GM18505 (cell line): ENCODE data around the gene ACVR2B.
A peak's percentile ranks its signal among the peaks of the same experiment; 100 is the strongest.

Experiments
- ATAC-seq: cut with Tn5 transposase; IDR thresholded peaks from one replicate; pipeline ENCODE4 v1.9.1; 2021; ENCODE audit not compliant: unreplicated experiment
- POLR2A ChIP-seq: IDR thresholded peaks from 4 replicates; pipeline ENCODE4 v1.6.1; 2011; ENCODE audit warnings: borderline replicate concordance; ENCODE audit not compliant: insufficient read depth, insufficient read length; ENCODE audit errors: extremely low read depth

The ACVR2B gene

DNA sequence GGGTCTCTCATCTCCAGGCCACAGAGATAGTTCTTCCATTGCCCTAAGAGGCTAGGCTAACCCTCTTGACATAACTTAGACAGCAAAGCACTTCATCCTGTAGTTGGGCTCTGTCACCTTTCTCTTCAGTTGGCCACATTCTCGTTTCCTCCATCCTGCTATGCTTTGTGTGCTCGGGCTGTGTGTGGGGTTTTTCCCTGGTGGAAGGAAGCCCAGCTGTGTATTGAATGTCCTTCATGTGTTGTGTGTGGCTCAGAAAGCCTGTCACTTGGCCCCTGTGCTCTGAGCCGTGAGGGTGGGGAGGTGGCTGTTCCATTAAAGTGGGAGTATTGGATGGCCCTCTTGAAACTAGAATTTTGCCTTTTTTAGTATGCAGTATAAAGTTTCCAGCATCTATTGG, 33.6 kb downstream of the ACVR2B start:
- no peak for TF ChIP-seq POLR2A
- peak; percentile 95 for ATAC-seq

DNA sequence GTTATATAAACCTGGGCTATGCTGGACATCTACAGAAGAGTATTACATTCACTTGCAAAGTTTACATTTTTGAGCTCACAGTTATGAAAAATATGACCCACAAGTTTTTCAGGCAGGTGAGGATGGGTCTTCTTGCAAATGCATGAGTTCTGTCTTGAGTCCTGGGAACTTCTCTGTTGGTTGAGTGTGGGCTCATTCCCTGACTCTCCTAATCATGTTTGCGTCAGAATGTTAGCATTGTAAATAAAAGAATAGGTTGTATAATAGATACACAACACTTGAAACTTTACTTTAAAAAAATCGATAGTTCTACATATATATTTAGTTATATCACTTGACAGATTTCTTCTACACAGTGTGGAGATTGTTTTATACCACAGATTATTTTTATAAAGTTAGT, 35.3 kb downstream of the ACVR2B start:
- no peak for TF ChIP-seq POLR2A
- no peak for ATAC-seq

DNA sequence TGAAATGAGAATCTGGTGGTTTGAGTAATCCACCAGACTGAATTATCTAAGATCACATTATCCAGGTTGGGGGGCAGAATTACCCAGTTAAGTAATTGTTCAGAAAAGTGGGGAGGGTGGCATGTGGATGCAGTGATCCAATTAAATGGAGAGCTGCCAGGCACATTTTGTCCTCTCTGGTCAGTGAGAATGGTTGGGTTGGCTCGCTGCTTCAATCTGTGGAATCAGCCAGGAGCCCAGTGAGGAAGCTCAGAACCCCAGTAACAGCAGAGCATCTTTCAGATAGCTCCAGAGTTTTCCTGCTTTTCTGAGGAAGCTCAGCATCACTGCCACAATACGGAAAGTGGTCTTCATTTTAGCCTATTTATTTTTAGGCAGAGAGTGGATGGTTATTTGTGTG, 36.1 kb downstream of the ACVR2B start:
- TF ChIP-seq POLR2A: no peak
- ATAC-seq: no peak

DNA sequence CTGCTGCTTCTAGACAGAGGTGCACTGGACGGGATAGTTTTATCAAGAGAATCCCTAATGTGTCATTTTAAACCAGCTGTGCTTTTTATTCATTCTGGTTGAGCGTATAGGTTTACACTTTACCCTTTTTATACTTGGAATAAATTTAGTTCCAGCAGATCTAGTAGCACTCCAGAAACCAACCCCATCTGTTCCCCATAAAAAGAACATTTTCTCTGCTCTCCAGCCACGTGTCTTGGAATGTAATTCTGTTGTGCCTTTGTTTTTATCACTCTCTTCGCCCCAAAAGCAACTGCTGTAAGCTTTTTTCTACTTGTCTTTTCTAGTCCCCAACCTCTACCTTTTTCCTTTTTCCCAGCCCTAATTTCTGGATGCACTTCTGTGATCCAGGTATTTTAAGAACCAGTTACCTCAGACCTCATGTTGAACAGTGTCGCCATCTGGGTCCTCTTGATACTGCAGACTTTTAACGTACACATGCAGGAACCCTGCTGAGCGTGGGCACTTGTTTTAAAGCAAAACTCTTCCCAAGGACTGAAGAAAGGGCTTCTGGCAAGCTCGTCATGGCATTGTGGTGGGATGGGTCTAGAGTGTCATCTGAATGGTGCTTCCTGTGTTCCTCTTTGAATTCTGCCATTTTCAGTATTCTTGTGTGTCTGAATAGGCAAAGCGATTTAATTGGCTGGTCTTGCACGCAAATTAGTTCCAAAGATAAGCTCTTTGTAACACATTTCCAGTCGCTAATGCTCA, 36.8 kb downstream of the ACVR2B start:
- ATAC-seq: no peak
- TF ChIP-seq POLR2A: no peak

DNA sequence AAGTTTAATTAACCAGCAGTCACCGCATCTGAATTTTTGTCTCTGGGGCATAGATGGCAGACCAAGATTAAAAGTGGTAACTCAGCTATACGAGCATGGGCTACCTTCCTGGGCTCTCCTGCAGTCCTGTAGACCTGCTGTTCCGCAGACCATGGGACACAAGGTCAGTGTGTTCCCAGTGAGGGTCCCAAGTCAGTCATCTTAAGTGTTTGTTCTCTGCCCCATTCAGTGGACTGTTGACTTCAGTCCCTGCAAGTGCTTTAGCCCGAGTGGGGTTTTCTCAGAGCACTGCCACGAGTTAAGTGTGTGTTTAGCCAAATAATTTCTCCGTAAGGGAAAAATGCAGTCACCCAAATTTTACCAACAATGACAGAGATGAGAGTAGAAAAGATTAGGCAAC, 37.5 kb downstream of the ACVR2B start:
- no peak for ATAC-seq

DNA sequence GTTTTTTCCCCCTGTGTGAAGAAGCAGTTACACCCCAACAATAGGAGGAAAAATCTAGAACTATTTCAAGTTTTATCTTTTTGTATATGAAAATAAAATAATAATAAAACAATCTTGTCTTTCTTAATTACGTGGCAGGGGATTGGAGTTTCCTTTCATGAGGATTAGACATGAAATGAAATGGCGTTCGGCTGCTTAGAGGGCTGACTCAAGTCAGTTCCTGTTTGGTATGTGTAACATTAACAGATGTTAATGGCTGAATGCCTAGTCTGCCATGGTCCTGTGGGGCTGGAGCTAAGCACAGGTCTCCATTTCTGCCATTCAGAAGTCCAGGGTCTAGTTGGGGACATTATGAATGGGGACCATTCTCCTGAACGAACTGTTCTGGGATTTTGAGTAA, 39.3 kb downstream of the ACVR2B start:
- no peak for TF ChIP-seq POLR2A
- no peak for ATAC-seq

More for the DNA sequence above, 37.5 kb downstream of the ACVR2B start:
- TF ChIP-seq POLR2A: no peak

DNA sequence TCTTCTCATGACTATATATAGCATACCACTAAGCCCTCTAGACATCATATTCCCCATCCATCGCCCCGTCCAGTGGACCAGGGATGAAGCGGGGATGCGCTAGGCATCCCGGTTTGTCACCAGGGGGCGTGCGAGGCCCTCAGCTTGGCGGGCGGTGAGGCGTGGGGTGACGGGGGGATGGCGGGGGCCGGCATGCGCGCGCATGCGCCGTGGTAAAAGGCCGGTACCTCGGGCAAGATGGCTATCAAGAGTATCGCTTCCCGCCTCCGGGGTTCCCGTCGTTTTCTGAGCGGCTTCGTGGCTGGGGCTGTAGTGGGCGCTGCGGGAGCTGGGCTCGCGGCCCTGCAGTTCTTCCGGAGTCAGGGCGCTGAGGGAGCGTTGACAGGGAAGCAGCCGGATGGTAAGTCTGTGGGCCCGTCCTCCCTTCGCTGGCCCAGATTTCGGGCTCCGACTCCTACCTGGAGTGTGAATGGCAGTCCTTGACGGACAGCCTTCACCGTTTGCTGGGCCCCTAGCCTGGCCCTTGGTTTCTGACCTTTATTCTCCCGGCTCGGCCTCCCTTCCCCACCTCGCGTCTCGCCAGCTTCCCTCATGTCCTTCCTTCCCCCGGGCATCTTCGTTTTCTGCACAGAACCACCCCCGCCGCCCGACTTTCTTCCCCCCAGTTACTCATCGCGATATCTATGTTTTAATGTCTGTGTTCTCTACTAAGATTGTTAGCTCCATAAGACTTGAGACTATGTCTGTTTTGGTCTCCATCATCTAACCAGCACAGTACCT, 42.6 kb downstream of the ACVR2B start, which contains the start of gene EXOG:
TSS of gene EXOG (plus strand) at position 210 of the 780 bp plus-strand sequence. CDS start at position 238, 28 bp downstream.
- TF ChIP-seq POLR2A: peak; percentile 85
- peak; percentile 94 for ATAC-seq

DNA sequence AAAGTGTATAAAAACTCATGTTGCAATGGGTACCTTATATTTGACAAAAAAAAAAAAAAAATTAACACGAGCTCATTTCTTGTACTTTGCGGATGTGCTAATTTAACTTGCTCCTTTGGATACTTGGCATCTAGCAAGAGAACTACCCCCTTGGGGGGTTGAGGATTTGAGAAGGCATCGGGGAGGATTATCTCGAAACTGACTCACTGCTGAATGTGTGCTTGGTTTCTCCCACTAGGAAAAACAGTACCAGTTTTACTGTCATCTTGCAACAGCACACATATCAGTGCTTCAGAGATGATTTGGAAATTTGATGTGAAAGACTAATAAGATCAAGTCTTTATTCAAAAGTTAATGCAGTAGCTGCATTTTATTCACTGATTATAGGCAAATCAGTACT, 43.3 kb downstream of the ACVR2B start:
- TF ChIP-seq POLR2A: no peak
- ATAC-seq: no peak

DNA sequence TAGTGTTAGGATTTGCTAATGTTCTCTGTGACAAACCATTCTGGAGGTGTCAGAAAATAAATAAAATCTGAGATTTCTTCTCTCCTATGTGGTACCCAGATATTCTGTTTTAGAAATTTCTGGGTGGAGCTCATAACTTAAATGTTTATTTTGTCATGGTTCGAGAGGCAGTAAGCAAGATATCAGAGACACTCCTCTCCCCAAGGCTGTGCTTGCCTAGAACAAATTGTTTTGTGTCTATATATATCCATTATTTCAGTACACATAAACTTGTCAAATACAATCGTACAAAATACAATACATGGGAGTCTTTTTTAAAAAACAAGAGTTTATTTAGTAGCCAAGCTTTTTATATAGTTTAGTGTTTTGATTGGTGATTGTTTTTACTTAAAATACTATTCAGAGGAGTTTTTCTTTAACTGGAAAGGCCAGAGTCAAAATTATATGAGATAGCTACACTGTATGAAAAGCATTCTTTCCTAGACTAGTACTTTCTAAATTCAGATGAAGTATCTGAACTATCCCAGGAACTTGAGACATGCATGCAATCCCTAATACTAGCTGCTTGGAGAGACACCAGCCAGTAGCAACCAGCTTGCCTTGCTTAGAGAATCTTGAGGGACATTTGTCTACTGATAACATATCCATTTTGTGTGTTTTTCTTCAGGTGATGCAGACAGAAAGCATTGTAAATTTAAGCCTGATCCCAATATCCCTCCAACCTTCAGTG, 47.2 kb downstream of the ACVR2B start:
- TF ChIP-seq POLR2A: no peak
- ATAC-seq: no peak

DNA sequence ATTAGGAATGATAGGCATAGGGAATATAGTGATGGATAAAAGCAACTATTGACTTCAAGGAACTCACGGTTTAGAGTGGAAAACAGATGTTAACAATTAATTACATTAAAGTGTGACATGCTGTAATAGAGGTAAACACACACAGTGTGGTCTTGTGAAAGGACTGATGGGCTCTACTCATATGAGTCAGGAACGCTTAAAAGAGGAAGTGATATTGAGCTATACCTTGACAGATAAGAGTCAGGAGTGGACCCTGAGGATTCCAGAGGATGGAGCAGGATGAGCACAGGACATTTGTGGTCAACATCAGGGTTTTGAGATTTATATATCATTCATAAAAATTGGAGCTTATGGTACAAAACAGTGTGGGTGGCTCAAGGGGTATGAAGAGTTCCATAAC, 53.4 kb downstream of the ACVR2B start:
- ATAC-seq: peak; percentile 99
- no peak for TF ChIP-seq POLR2A

DNA sequence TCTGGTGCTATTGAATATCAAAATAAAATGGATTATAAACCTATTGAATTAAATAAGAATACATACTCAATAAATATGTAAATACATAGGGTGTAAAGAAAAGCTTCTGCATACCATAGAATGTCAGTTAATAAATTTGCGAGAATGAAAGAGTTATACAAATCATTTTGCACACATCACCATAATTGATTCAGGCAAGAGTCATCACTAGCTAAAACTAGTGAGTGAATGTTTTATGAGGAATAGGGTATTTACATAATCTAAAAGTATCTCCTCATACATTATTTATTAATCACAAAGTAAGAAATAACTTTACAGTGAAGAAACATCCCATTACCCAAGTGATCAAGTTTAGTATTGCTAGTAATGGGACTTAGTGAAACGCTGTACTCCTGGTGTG, 56.0 kb downstream of the ACVR2B start:
- no peak for TF ChIP-seq POLR2A
- no peak for ATAC-seq

DNA sequence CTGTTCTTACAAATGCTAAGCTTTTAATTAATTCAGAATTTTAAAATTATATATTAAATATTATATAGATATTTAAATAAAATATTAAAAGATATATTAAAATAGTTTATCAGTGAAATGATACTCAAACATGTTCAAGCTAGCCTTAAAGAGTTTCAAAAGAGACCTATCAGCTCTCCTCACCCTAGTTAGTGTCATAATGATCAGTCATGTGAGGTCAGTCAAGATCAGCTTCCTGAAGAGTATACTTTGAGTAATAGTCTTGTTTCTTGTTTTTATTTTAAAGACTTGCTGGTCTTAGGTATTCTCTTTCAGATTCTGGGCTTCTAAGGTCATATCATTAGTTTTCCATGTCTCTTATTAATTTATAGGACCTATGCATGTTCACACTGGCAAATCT, 56.9 kb downstream of the ACVR2B start:
- TF ChIP-seq POLR2A: no peak
- no peak for ATAC-seq

DNA sequence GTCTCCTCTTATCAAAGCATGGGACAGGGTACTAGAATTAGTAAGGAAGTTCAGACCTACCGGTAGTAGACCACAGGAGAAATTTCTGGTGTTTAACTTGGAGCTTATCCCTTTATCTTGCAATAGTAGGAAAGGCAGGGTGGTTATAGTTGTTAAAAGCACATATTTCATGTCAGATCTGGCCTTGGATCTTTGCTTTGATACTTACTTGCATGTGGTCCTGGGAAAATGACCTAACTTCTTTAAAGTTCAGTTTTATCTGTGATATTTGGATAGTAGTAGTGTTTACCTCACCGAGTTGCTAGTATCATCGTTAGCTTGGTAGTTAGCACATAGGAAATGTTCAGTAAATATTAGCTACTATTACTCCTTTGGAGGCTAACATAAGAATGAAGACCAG, 57.9 kb downstream of the ACVR2B start:
- no peak for ATAC-seq
- no peak for TF ChIP-seq POLR2A
